Measurements from ENCODE around the gene RAB40C.

- TF ChIP-seq POLR2AphosphoS5 (IDR thresholded peaks at IDR 0.05; ENCODE audit: borderline replicate concordance, low read depth, low read length) = no peak
- no peak for TF ChIP-seq EZH2 (IDR thresholded peaks at IDR 0.05)
- TF ChIP-seq FOXP2 (optimal IDR thresholded peaks at IDR 0.05; ENCODE audit: control extremely low read depth, extremely low read length, insufficient read depth) = no peak
Observed at GRCh38 chr16:615122-615521, 25.3 kb downstream of the RAB40C start.
